SIG-M5 treated with dmso at 0.1 percent for 504 hours (cell line): ENCODE measurements around the gene RMND5B.
A peak's percentile ranks its signal among the peaks of the same experiment; 100 is the strongest.
"Not testable (repeated sequence)": the region's sequence is repeated elsewhere in the genome, so short reads cannot be mapped to it uniquely, and the experiment has no call there.

ENCODE experiments used
- DNase-seq: peaks from one replicate; lab custom pipeline; 2025; ENCODE audit not compliant: unreplicated experiment; lab: John Stamatoyannopoulos, UW

The RMND5B gene, protein sequence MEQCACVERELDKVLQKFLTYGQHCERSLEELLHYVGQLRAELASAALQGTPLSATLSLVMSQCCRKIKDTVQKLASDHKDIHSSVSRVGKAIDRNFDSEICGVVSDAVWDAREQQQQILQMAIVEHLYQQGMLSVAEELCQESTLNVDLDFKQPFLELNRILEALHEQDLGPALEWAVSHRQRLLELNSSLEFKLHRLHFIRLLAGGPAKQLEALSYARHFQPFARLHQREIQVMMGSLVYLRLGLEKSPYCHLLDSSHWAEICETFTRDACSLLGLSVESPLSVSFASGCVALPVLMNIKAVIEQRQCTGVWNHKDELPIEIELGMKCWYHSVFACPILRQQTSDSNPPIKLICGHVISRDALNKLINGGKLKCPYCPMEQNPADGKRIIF

DNA sequence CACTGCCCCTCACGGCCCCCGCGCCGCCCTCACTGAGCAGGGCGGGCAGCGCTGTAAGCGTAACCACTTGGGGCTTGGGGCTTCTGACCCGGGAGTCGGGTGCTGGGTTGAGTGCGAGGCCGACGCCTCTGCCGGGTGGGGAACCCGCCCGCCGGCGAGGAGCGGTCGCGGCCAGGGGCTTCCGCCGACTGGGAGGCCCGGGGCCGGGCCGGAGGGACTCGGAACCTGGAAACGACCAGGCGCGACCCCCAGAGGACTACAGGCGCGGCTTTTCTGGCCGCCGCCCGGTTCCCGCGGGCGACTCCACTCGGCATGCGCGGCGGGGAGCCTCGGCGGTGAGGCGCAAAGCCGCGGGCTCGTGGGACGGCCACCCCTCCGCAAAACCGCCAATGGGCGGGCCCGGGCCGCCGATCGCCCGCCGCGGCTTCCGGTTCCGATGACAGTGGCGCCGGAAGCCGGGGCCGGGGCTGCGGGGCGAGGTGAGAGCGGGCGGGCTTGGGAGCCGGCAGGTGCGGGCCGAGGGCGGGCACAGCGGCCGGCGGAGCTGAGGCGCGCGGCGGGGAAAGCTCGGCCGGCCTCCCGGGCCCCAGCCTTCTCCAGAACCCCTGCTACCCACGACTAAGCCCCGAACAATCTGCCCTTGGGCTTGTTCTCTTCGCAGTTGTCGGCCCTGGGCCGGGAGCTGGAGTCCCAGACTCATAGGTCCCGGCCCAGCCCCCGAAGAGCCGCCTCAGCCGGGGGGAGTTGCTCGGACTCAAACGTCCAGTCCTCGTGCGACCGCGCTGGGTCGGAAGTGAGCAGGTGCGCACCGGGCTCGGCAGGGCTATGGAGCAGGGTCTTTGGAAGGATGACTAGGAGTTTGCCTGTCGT is at the start of gene RMND5B:
RMND5B (plus strand) TSS at position 439 of the 870 bp plus-strand sequence. CDS start 7,106 bp downstream, outside the sequence.
- peak; percentile 88 for DNase-seq

DNA sequence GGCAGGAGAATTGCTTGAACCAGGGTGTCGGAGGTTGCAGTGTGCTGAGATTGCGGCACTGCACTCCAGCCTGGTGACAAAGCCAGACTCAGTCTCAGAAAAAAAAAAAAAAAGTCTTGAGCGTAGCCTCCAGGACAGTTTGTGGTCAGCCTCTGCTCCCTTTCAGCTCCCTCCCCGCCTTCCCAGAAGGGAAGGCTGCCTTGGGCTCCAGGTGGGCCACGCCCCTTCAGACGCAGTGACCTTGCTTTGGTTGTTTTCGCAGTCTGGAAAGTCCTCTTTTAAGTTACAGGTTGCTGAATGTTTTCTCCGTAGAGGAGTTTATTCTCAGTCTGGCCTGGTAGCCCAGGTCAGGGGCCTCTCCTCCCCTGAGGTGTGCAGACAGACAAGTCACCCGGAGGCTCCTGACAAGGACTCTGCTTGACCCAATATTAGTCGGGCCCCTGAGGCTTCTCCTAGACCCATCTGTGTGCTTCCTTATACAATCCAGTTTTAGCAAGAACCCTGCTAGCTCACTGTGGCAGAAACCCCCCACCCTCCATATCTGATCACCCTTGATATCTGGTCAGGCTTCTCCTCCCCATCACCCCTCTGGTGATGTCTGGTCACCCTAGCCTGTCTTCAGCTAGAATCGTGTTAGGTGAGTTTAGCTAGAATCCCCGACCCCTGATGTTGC is 49.1 kb upstream of the RMND5B start:
- peak; percentile 84 for DNase-seq

DNA sequence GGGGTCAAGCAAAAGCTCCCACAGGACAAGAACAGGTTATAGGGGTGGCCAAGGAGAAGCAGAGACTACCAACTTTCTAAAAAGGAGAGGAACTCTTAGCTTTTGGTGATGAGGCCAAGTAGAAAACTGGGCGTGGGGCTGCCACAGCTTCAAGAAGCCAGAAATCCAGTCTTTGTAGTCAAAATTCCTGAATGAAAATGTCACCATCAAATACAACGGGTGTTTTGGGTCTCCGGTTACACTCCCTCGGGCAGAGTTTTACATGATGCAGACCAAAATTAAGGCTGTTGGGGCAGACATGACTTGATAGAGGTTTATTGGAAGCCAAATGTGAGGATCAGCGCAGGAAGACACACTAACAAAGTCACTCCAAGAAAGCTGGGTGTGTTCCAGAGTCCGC is 46.9 kb upstream of the RMND5B start:
- no peak for DNase-seq

DNA sequence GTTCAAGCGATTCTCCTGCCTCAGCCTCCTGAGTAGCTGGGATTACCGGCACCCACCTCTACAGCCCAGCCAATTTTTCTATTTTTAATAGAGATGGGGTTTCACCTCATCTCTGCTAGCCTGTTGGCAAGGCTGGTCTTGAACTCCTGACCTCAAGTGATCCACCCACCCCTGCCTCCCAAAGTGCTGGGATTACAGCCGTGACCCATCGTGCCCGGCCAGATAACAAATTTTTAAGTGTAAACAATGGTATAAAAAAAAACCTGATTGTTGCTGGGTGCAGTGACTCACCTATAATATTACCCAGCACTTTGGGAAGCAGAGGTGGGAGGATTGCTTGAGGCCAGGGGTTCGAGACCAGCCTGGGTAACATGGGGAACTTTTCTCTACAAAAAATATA is 45.5 kb upstream of the RMND5B start:
- no peak for DNase-seq

DNA sequence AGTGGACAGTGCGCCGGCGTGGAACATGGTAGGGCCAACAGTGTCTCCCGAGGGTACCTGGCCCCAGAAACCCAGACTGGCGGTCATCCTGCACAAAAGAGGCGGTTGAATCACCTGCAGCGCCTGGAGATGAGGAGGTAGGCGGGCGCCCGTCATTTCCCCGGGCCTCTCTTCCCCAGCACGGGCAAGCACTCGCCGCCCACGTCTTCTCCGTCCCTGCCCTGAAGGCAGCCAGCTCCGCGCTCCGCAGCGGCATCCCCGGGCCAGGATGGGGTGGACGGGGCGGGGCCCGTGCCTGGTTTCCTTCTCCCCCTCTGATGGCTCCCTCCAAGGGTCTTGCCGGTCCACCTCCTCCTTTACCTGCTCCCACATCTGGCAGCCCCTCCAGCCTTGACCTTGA is 44.5 kb upstream of the RMND5B start:
- no peak for DNase-seq

DNA sequence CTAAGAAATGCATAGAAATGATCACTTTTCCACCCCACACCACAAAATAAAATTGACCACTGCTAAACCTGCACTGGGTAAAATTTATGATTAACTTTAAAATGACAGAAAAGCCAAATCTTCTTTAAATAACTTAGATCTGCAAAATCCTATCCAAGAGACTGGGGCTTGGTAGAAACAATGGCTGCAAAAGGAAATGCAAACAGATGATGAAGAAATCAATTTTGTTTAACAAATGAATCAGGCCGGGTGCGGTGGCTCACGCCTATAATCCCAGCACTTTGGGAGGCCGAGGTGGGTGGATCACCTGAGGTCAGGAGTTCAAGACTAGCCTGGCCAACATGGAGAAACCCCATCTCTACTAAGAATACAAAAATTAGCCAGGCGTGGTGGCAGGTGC is 43.6 kb upstream of the RMND5B start:
- DNase-seq: not testable (repeated sequence)

DNA sequence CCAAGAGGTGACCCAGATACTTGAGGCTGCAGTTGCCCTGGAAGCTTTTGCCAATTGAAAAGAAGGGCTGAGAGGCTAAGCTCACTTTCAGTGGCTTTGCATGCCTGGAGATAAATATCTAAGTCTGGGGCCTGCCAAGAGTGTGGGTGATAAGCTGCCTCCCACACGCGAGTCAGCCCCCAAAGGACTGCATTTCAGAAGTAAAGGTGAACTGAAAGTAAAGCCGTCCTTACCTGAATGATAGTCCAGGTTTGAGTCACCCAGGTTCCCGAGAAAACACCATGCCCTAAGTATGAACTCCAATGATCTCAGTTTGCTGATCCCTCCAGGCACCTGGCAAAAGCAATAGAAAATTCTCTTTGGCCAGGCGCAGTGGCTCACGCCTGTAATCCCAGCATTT is 40.0 kb upstream of the RMND5B start:
- DNase-seq: no peak

DNA sequence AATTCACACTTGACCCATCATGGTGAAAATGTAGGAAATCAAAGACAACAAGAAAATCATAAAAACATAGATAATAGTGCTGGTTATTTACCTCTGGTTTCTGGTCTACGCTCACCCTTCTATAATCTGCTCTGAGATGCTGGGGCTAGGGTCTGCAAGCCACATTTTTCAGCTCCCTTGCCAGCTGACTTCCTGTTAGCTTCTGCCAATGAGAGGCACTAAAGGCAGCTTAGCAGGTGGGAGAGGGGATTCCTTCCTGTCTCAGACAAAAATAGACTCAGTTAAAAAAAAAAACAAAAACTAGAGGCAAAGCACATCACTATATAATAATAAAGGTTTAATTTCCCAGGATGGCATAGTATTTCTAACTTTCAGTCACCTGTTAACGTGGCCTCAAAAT is 37.7 kb upstream of the RMND5B start:
- no peak for DNase-seq

DNA sequence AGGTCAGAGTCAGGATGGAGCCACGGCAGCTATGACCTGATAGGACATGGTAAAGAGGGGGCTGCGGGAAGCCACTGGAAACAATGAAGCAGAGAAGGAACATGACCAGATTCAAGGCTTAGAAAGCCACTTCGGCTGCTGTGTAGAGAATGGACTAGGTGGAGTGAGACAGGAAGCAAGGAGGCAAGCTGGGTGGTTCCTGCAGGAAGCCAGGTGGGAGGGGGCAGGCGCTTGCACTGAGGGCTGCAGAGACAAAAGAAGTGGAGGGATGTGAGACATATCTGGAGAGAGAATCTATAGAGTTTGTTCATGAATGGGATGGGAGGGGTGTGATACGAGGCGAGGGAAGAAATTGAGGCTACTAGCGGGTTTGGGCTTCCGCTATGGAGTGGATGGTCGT is 36.5 kb upstream of the RMND5B start:
- DNase-seq: no peak

DNA sequence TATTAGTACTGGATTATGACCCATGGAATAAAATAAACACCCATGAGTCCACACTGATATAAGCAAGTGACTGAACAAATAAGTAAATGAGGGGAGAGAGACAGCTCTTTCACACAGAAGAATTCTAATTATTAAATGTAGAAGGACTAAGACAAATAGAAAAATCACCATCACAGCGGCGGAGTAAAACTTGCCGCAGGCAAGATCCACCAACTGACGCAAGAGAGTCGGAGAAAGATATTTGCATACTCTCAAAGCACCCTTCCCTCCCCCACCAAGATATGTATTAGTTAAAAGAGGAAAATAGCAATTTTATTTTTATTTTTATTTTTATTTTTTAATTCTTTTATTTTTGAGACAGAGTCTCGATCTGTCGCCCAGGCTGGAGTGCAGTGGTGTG is 32.1 kb upstream of the RMND5B start:
- no peak for DNase-seq

DNA sequence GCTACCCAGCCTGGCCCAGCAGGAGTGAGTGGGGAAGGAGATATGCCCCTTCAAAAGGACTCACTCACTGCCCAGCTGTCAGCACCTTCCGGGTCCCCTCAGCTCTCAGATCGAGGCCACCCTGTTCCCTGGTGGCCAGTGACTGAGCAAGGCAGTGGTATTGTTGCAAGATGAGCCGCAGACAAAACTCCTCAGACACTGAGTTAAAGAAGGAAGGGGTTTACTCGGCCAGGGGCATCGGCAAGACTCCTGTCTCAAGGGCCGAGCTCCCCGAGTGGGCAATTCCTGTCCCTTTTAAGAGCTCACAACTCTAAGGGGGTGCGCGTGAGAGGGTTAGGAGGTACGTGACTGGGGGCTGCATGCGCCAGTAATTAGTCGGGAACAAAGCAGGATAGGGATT is 27.2 kb upstream of the RMND5B start:
- no peak for DNase-seq

DNA sequence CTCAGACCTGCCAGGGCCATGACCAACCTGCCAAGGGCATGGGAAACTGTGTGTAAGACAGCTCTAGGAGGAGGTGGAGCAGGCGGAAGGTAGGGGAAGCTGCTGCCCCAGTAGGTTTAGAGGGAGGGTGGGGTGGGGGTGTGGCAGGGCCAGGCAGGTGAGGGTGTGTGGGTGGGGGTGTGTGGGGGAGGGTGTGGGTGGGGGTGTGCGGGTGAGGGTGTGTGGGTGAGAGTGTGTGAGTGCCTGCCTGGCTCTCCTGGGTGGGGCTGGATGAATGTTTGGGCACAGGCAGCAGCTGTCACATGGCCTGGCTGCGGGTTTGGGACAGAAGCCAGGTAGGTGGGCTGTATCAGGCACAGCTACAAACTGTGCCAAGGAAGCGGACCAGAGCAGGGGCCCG is 26.3 kb upstream of the RMND5B start:
- DNase-seq: no peak

DNA sequence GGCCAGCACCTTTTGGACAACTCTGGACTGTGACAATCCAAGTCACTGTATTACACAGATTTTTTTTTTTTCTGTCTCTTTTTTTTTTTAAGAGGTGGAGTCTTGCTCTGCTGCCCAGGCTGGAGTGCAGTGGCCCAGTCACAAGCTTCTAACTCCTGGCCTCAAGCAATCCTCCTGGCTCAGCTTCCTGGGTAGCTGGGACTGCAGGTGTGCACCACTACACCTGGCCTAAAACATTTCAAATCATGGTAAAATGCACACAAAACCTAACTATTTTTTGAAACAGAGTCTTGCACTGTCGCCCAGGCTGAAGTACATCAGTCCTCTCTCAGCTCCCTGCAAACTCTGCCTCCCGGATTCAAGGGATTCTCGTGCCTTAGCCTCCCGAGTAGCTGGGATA is 24.7 kb upstream of the RMND5B start:
- no peak for DNase-seq

DNA sequence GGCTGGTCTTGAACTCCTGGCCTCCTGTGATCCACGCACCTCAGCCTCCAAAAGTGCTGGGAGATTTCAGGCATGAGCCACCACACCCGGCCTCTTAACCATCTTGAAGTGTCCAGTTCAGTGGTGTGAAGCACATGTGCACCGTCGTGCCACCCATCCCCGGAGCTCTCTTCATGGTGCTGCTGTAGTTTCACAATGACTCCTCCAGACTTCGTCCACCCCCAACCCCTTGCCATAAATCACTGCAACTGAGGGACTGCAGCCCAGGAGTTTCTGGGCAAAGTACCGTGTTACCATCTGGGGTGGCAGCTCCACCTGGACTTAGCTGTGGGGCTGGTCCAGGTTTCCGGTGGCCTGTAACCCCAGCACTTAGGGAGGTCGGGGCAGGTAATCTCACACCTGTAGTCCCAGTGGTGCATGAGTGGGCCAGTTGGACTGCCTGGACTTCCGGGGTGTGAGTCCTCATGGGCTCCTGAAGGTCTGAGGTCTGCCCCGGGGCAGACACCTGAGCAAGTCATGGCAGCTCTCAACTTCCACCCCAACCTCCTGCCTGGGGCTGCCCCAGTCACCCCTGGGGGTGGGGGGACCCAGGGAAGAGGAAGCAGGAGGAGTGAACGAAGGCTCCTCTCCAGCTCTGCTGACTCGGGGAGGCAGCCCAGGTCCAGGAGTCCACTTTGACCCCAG is 24.1 kb upstream of the RMND5B start:
- no peak for DNase-seq

DNA sequence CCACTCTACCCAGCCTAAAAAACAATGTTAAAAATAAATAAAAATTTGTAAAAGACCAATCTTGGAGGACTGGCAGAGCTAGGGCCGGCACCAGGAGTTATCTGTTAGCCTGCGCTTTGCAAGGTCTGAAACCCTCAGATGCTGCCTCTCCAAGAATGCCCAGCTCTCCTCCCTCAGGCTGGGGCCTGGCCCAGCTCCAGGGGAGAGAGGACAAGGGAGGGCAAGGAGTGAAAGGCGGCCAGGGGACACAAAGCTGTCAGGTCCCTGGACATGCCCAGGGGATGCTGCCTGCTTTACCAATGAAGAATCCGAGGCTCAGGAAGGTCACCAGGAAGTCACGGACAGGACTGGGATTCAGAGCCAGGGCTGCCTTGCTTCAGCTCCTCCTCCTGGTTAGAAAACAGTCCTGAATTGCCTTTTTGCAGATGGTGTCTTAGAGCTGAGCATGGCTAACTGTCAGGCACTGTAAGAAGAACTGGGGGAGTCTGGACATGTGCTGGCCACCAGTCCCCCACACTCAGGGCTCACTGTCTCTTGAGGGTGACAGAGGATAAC is 23.0 kb upstream of the RMND5B start:
- no peak for DNase-seq

DNA sequence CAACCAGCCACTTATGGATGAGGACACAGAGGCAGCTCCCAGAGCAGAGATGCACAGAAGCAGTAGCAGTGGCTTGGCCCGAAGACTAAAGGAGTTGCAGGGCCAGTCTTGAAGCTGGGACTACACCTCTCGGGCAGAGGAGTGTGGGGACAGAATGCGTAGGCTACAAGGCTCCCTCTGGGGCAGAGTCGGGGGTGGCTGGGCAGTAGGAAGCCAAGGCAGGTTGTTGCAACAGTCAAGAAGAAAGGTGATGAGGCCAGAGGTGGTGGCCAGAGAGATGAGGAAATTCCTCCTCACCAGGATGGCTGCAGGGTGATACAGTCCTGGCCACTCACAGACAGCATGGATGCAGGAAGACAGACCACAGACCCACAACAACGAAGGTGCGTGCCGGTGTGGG is 22.4 kb upstream of the RMND5B start:
- DNase-seq: no peak

DNA sequence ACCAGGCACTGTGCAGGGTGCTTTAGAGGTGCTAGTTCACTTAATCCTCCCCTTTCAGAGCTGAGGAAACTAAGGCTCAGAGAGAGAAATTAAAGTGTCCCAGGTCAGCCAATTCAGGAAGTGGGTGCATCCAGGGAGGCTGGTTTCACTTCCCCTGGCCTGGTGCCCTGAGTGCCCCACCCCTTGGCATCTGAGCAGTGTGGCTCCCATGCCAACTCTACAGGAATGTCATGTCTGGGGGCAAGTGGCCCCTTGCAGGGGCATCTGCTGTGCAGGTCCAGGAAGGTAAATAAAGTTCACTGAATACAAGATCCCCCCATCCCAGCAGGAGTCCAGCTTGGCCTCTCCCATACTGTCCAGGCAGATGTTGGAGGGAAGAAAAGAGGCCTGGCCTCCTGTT is 21.8 kb upstream of the RMND5B start:
- no peak for DNase-seq

DNA sequence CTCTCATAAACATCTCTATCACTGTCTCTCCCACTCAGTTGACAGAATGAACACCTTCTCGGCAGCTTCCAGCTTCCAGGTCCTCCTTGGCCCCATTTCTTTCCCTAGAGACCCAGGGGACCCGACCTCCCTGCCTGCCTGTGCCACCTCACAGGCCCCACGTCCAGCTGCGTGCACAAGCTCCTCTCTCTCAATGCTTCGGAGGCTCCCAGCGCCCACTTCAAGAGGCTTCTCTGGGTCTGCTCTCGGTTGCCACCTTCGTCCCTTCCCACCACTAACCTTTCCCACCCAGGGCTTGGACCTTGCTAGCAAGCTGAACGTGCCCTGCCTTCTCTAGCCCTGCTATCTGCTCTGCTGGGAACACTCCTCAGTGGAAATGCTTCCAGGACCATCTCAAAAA is 20.3 kb upstream of the RMND5B start:
- DNase-seq: no peak

DNA sequence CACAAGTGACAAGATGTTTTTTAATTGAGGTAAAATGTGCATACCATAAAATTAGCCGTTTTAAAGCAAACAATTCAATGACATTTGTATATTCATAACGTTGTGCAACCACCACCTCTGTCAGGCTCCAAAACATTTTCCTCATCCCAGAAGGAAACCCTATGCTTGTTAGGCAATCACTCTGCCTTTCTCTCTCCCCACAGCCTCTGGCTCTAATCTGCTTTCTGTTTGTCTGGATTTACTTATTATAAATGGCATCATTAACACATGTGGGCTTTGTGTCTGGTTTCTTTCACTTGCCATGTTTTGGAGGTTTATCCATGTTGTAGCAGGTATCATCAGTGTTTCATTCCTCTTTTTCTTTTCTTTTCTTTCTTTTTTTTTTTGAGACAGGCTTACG is 18.9 kb upstream of the RMND5B start:
- no peak for DNase-seq

DNA sequence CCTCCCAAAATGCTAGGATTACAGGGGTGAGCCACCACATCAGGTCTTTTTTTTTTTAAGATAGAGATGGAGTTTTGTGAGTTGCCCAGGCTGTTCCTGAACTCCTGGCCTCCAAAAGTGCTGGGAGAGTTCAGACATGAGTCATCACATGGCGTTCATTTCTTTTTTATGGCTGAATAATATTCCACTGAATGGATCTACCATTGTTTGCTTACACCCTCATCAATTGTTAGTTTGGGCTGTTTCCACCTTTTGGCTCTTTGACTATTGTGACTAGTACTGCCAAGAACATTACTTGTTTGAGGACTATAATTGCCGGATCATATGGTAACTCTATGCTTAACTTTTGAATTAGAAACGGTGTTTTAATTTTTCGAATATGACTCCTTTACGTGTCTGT is 18.3 kb upstream of the RMND5B start:
- no peak for DNase-seq
